Measurements from ENCODE around the gene NAA80. TPM values are rescaled to one million over a fixed set of nuclear protein-coding genes. Genes with fewer than 3 reads are reported as not detected.
A peak's percentile ranks its signal among the peaks of the same experiment; 100 is the strongest.

NAA80 gene
- total and polyA plus RNA-seq, 2 of the 13 experiments (the other 11 are each of a cell fraction or from before 2014, with no cell fraction given), result 3.4 to 8.7 TPM

GRCh38 chr3:50271314-50271936 lies 27.8 kb downstream of the NAA80 start (continued):
- TF ChIP-seq ZFP91 (CRISPR knock-in tag; IDR thresholded peaks at IDR 0.05; ENCODE audit: borderline replicate concordance), result 0 out of 2 replicates have a peak, but pooled peaks have one; percentile 58
- no peak for TF ChIP-seq STAT5B (CRISPR knock-in tag; IDR thresholded peaks at IDR 0.05)
- 0 out of 2 replicates have a peak, but pooled peaks have one; percentile 42 for TF ChIP-seq ZNF589 (CRISPR knock-in tag; conservative IDR thresholded peaks at IDR 0.05)
- TF ChIP-seq JUND (CRISPR knock-in tag; IDR thresholded peaks at IDR 0.05), result no peak
- TF ChIP-seq NFYC (CRISPR knock-in tag; IDR thresholded peaks at IDR 0.05), result no peak
- no peak for TF ChIP-seq AKNA (CRISPR knock-in tag; IDR thresholded peaks at IDR 0.05; ENCODE audit: borderline replicate concordance)
- TF ChIP-seq ZNF564 (CRISPR knock-in tag; IDR thresholded peaks at IDR 0.05), result 0 out of 2 replicates have a peak, but pooled peaks have one; percentile 3
- TF ChIP-seq POGK (CRISPR knock-in tag; conservative IDR thresholded peaks at IDR 0.05), result peak; percentile 56; the same call in 1 of the 2 replicates
- TF ChIP-seq ZNF562 (CRISPR knock-in tag; IDR thresholded peaks at IDR 0.05; ENCODE audit: borderline replicate concordance), result no peak
- no peak for TF ChIP-seq ZNF598 (CRISPR knock-in tag; IDR thresholded peaks at IDR 0.05; ENCODE audit: borderline replicate concordance)
- TF ChIP-seq ZNF326 (CRISPR knock-in tag; IDR thresholded peaks at IDR 0.05; ENCODE audit: borderline replicate concordance), result no peak
- no peak for TF ChIP-seq HINFP (CRISPR knock-in tag; IDR thresholded peaks at IDR 0.05; ENCODE audit: low read depth)
- TF ChIP-seq NFIC (IDR thresholded peaks at IDR 0.05; ENCODE audit: low read length), result no peak
- TF ChIP-seq SATB2 (CRISPR knock-in tag; IDR thresholded peaks at IDR 0.05), result no peak
- TF ChIP-seq ZSCAN9 (CRISPR knock-in tag; IDR thresholded peaks at IDR 0.05; ENCODE audit: borderline replicate concordance), result no peak
- TF ChIP-seq DNMT1 (CRISPR knock-in tag; IDR thresholded peaks at IDR 0.05), result no peak
- TF ChIP-seq KAT7 (CRISPR knock-in tag; IDR thresholded peaks at IDR 0.05; ENCODE audit: borderline replicate concordance), result no peak; the same call in 1 of the 2 replicates
